BLaER1 treated with 17β-estradiol and CSF1 and Interleukin-3, amounts not matched to agents 10 nM and 100 nM (cell line): ENCODE data around the gene OR6K6.

Source experiments
- H3K27ac ChIP-seq, 11 experiments: shearing (Covaris generic); formaldehyde crosslinking; 2 replicates each; pipeline ENCODE4 v1.8.1; 2022
- H3K27me3 ChIP-seq, 11 experiments: shearing (Covaris generic); formaldehyde crosslinking; 2 replicates each; pipeline ENCODE4 v1.8.1; 2022
- H3K36me3 ChIP-seq, 11 experiments: shearing (Covaris generic); formaldehyde crosslinking; 2 replicates each; pipeline ENCODE4 v1.8.1; 2022
- H3K4me1 ChIP-seq, 10 experiments: shearing (Covaris generic); formaldehyde crosslinking; 2 replicates each; pipeline ENCODE4 v1.8.1; 2022
- H3K4me2 ChIP-seq, 11 experiments: shearing (Covaris generic); formaldehyde crosslinking; 2 replicates each; pipeline ENCODE4 v1.8.1; 2022
- H3K4me3 ChIP-seq, 10 experiments: shearing (Covaris generic); formaldehyde crosslinking; 2 replicates each; pipeline ENCODE4 v1.8.1; 2022
- H3K9ac ChIP-seq, 11 experiments: shearing (Covaris generic); formaldehyde crosslinking; 2 replicates each; pipeline ENCODE4 v1.8.1; 2022
- H3K9me3 ChIP-seq, 11 experiments: shearing (Covaris generic); formaldehyde crosslinking; replicated peaks in 1 of 11; 2 replicates each; pipeline ENCODE4 v1.8.1; 2022
- H4K20me1 ChIP-seq, 11 experiments: shearing (Covaris generic); formaldehyde crosslinking; 2 replicates each; pipeline ENCODE4 v1.8.1; 2022
- Cebpa-rat ChIP-seq, 11 experiments: shearing (Covaris generic); IDR thresholded peaks; 2 replicates each; pipeline ENCODE4 v1.8.1; 2022

OR6K6 gene, protein sequence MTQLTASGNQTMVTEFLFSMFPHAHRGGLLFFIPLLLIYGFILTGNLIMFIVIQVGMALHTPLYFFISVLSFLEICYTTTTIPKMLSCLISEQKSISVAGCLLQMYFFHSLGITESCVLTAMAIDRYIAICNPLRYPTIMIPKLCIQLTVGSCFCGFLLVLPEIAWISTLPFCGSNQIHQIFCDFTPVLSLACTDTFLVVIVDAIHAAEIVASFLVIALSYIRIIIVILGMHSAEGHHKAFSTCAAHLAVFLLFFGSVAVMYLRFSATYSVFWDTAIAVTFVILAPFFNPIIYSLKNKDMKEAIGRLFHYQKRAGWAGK

DNA sequence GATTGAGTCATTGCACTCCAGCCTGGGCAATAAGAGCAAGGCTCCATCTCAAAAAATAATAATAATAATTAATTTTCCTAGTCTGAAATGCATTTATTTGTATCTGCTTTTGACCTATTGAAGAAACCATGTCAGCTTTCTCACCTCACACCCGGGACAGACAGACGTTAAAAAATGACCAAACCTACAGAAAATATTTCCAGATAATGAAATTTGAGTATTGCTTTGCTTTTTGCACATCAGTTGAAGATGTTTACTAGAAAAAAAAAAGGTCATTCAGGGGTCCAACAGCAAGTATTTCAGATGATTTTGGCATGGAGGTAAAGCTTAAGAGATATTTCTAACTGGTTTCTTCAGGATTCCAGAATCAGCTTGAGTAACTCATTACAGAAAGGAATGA, at the start of gene OR6K6:
OR6K6 (plus strand) TSS at position 301 of the 400 bp plus-strand sequence. CDS start 168 bp downstream, outside the sequence.
- Histone ChIP-seq H3K4me1 (no peaks in the 10 kb centered on the region), H4K20me1 (no peaks in the 10 kb centered on the region), H3K36me3 (no peaks in the 10 kb centered on the region), H3K27ac (no peak within 1 kb of the TSS), H3K4me2 (no peak within 1 kb of the TSS), H3K4me3 (no peak within 1 kb of the TSS), H3K27me3 (no peaks in the 10 kb centered on the region), H3K9me3 (no peaks in the 10 kb centered on the region), H3K9ac (no peak within 1 kb of the TSS)
- no peak for TF ChIP-seq Cebpa-rat (IDR thresholded peaks at IDR 0.05)

GRCh38 chr1:158706096-158706495, 48.4 kb upstream of the OR6K6 start:
- Histone ChIP-seq H3K36me3 (no peaks in the 10 kb centered on the region), H4K20me1 (no peaks in the 10 kb centered on the region), H3K27me3 (no peaks in the 10 kb centered on the region), H3K4me2 (no peak overlapping the region), H3K9ac (no peak overlapping the region), H3K9me3 (no peaks in the 10 kb centered on the region), H3K27ac (no peak overlapping the region), H3K4me1 (no peaks in the 10 kb centered on the region), H3K4me3 (no peak overlapping the region)
- TF ChIP-seq Cebpa-rat (IDR thresholded peaks at IDR 0.05), result no peak

- TF ChIP-seq Cebpa-rat (IDR thresholded peaks at IDR 0.05), result no peak
- no peak overlapping the region for H3K9ac ChIP-seq
These were observed 43.4 kb upstream of the OR6K6 start for GRCh38 chr1:158711098-158711497.

DNA sequence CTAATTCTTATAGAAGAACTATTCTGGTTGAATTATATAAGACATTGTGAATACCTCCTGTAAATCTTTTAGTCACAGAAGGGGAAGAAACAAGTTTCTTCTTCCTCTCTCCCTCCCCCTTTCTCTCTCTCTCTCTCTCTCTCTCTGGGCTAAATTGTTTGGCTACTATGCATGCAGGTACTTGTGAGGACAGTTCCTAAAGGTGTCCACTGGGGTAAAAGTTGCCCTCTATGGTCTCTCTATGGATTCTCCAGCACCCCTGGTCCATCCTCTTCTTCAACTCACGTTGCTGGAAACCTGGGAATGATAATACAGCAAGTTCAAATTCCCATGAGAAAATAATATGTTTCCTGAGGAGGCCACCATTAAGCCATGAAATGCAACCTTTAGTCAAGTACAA, 39.8 kb upstream of the OR6K6 start:
- no peaks in the 10 kb centered on the region for H3K36me3 ChIP-seq
- no peaks in the 10 kb centered on the region for H3K4me1 ChIP-seq
- H3K27ac ChIP-seq, result no peak overlapping the region
- H3K9me3 ChIP-seq, result no peaks in the 10 kb centered on the region
- H3K4me3 ChIP-seq, result no peak overlapping the region
- no peak overlapping the region for H3K9ac ChIP-seq
- TF ChIP-seq Cebpa-rat (IDR thresholded peaks at IDR 0.05), result no peak
- H3K27me3 ChIP-seq, result no peaks in the 10 kb centered on the region
- no peaks in the 10 kb centered on the region for H4K20me1 ChIP-seq
- no peak overlapping the region for H3K4me2 ChIP-seq

More at GRCh38 chr1:158711098-158711497, 43.4 kb upstream of the OR6K6 start:
- Histone ChIP-seq H3K4me1 (no peaks in the 10 kb centered on the region), H3K9me3 (no peaks in the 10 kb centered on the region), H3K4me2 (no peak overlapping the region), H3K27ac (no peak overlapping the region), H3K4me3 (no peak overlapping the region), H3K36me3 (no peaks in the 10 kb centered on the region), H3K27me3 (no peaks in the 10 kb centered on the region), H4K20me1 (no peaks in the 10 kb centered on the region)

DNA sequence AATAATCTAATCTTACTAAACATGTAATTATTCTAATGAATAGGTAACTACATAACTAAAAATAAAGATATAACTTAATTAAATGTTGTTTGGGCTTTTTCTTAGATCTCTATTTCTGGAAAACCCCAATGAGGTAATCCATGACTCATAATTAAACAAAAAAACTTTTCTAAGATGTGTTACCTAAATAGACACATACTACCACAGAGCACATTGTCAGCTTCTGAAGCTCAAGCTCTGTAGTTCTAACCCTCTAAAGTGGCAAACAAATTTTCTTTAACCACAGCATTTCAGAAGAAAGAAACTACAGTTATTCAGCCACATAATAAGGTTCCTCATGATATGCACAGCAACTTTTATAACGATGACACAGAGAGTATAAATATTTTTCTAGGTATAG, 38.2 kb upstream of the OR6K6 start:
- Histone ChIP-seq H3K36me3 (no peaks in the 10 kb centered on the region), H3K9me3 (no peaks in the 10 kb centered on the region), H3K4me1 (no peaks in the 10 kb centered on the region), H3K4me2 (no peak overlapping the region), H3K27ac (no peak overlapping the region), H3K9ac (no peak overlapping the region), H4K20me1 (no peaks in the 10 kb centered on the region), H3K27me3 (no peaks in the 10 kb centered on the region), H3K4me3 (no peak overlapping the region)
- TF ChIP-seq Cebpa-rat (IDR thresholded peaks at IDR 0.05), result no peak

DNA sequence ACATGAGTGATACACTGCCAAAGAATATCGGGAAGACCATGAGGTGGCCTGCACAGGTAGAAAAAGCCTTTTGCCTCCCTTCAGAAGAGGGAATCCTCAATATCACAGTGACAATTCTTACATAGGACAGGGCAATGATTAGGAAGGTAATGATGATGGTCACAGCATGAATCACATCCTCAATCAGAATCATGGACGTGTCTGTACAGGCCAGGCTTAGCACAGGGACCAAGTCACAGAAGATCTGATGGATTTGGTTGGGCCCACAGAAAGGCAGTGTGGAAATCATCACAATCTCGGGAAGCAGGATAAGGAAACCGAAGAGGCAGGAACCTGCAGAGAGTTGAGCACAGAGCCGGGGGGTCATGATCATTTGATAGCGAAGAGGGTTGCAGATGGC, 37.2 kb upstream of the OR6K6 start:
- Histone ChIP-seq H4K20me1 (no peaks in the 10 kb centered on the region), H3K9ac (no peak overlapping the region), H3K9me3 (no peaks in the 10 kb centered on the region), H3K4me2 (no peak overlapping the region), H3K4me3 (no peak overlapping the region), H3K27me3 (no peaks in the 10 kb centered on the region), H3K4me1 (no peaks in the 10 kb centered on the region), H3K27ac (no peak overlapping the region), H3K36me3 (no peaks in the 10 kb centered on the region)
- TF ChIP-seq Cebpa-rat (IDR thresholded peaks at IDR 0.05), result no peak

DNA sequence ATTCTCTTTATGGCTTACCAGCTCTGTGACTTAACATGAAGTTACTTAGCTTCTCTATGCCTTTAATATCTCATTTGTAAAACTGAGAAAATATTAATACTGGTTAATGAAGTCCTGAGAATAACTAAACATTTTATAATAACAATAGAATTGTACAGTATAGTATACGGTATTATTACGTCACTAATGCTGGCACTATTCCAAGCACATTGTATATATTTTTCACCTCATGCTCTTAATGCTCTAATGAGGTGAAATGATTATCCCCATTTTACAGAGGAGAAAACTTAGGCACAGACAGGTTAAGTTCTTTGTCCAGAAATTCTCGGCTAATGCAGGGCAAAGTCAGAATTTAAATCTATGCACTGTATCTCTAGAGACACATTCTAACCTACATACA, 34.9 kb upstream of the OR6K6 start:
- Histone ChIP-seq H3K9me3 (no peaks in the 10 kb centered on the region), H3K4me2 (no peak overlapping the region), H3K4me1 (no peaks in the 10 kb centered on the region), H3K27ac (no peak overlapping the region), H3K27me3 (no peaks in the 10 kb centered on the region), H3K36me3 (no peaks in the 10 kb centered on the region), H4K20me1 (no peaks in the 10 kb centered on the region), H3K4me3 (no peak overlapping the region), H3K9ac (no peak overlapping the region)
- TF ChIP-seq Cebpa-rat (IDR thresholded peaks at IDR 0.05), result no peak

DNA sequence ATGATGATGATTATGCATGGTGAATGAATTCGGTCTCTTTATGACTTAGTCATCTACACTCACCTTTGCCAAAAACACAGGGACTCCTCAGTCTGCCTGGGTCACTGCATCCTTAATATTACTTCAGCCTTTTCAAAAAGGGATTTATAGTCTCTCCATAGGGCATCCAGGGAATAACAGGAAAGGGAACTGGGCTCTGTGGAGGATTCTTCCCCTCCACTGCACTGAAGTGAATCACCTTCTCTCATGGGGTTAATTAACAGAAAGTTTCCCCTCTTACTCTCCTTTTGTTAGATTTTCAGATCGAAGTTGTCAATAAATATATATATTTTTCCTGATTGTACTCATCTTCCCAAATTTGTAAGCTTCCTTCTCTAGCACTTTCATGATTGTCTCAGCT, 33.9 kb upstream of the OR6K6 start, which contains the start of gene OR6K3:
OR6K3 (minus strand) TSS at position 101 of the 400 bp plus-strand sequence. CDS start 2,605 bp downstream, outside the sequence.
- TF ChIP-seq Cebpa-rat (IDR thresholded peaks at IDR 0.05), result no peak
- H3K27ac ChIP-seq, result no peak within 1 kb of the TSS
- no peak within 1 kb of the TSS for H3K4me3 ChIP-seq
- no peaks in the 10 kb centered on the region for H3K36me3 ChIP-seq
- no peaks in the 10 kb centered on the region for H3K4me1 ChIP-seq
- H3K27me3 ChIP-seq, result no peaks in the 10 kb centered on the region
- H3K9ac ChIP-seq, result no peak within 1 kb of the TSS
- H3K4me2 ChIP-seq, result no peak within 1 kb of the TSS
- H4K20me1 ChIP-seq, result no peaks in the 10 kb centered on the region
- no peaks in the 10 kb centered on the region for H3K9me3 ChIP-seq

GRCh38 chr1:158724442-158724841, 30.1 kb upstream of the OR6K6 start:
- TF ChIP-seq Cebpa-rat (IDR thresholded peaks at IDR 0.05), result no peak
- Histone ChIP-seq H3K27me3 (no peaks in the 10 kb centered on the region), H3K27ac (no peak overlapping the region), H3K9me3 (no peaks in the 10 kb centered on the region), H4K20me1 (no peaks in the 10 kb centered on the region), H3K4me1 (peaks cover 0 to 13% (median 0%) of the 10 kb centered on the region in 10 experiments; a peak in 7 of 20 replicates), H3K9ac (no peak overlapping the region), H3K4me2 (no peak overlapping the region), H3K4me3 (no peak overlapping the region), H3K36me3 (no peaks in the 10 kb centered on the region)
